Natural killer cell (primary cell): ENCODE results near the gene APRT. TPM values are rescaled to one million over a fixed set of nuclear protein-coding genes. Genes with fewer than 3 reads are reported as not detected.

ENCODE experiments used
- ATAC-seq, 3 donors: fragments of 150-1000 bp in 2 of 3; fragments of 200-7000 bp in 1 of 3; cut with Tn5 transposase; 1 replicate in 1 of 3; 2 replicates in 2 of 3; pipeline ENCODE4 v1.10.0; 2021; ENCODE audit warnings: mild to moderate bottlenecking in 2 of 3, moderate library complexity in 2 of 3
- DNase-seq, 2 donors: peaks; one replicate each; pipeline versions ENCODE4 v3.0.0 to v3.0.0-alpha.2; 2013 to 2021; ENCODE audit warnings: mixed read lengths in 1 of 2
- H3K27ac ChIP-seq: one replicate; pipeline ENCODE4 v1.5.1; 2013; ENCODE audit warnings: mild to moderate bottlenecking, low read length
- H3K27me3 ChIP-seq: one replicate; pipeline ENCODE4 v1.6.1; 2013; ENCODE audit warnings: low read length; ENCODE audit not compliant: control insufficient read depth, insufficient read depth
- H3K36me3 ChIP-seq: one replicate; pipeline ENCODE4 v1.6.1; 2013; ENCODE audit warnings: low read length; ENCODE audit not compliant: control insufficient read depth, insufficient read depth
- H3K4me1 ChIP-seq: one replicate; pipeline ENCODE4 v1.6.1; 2013; ENCODE audit warnings: low read length; ENCODE audit not compliant: control insufficient read depth, insufficient read depth
- H3K4me3 ChIP-seq: one replicate; pipeline ENCODE4 v1.5.1; 2013; ENCODE audit warnings: low read length
- H3K9me3 ChIP-seq: one replicate; pipeline ENCODE4 v1.6.1; 2013; ENCODE audit warnings: low read length; ENCODE audit not compliant: control insufficient read depth, insufficient read depth
- H3K27ac Mint-ChIP-seq, 2 donors: one replicate each; pipeline ENCODE4 v1.8.0; 2022; ENCODE audit warnings: mild to moderate bottlenecking in 2 of 2, mixed read lengths in 2 of 2, moderate library complexity in 1 of 2
- H3K27me3 Mint-ChIP-seq, 2 donors: one replicate each; pipeline ENCODE4 v1.8.0; 2022; ENCODE audit warnings: low read depth in 2 of 2, mixed read lengths in 2 of 2
- H3K36me3 Mint-ChIP-seq: one replicate; pipeline ENCODE4 v1.8.0; 2022; ENCODE audit warnings: mixed read lengths
- H3K4me1 Mint-ChIP-seq, 2 donors: one replicate each; pipeline ENCODE4 v1.8.0; 2022; ENCODE audit warnings: mixed read lengths in 2 of 2
- H3K4me3 Mint-ChIP-seq: one replicate; pipeline ENCODE4 v1.8.0; 2022; ENCODE audit warnings: mild to moderate bottlenecking, moderate library complexity, mixed read lengths
- H3K9me3 Mint-ChIP-seq, 2 donors: one replicate each; pipeline ENCODE4 v1.8.0; 2022; ENCODE audit warnings: mixed read lengths in 2 of 2
- WGBS: methylation state at CpG from one replicate; pipeline ENCODE4 v1.1.7; 2013; ENCODE audit warnings: missing lambda C conversion rate; ENCODE audit not compliant: insufficient coverage; 5-methylcytosine and 5-hydroxymethylcytosine counted together
- intact Hi-C: fragments of 100-400 bp; cut with micrococcal nuclease; formaldehyde crosslinking; loops from one replicate; pipeline ENCODE4 v1.14.2; 2022
- total RNA-seq, 4 donors: library from RNA; stranded (reverse); fragments of 120-200 nt in 1 of 4; gene quantifications; one replicate each; pipeline versions ENCODE4 v1.2.3 to v1.2.4, GENCODE V29; 2013 to 2022
- TF ChIP-seq, protein P1 (sequence below): fragments of 200-600 bp; IDR thresholded peaks from one replicate; pipeline ENCODE4 v1.8.0; 2022; ENCODE audit warnings: antibody characterized with exemption

Gene APRT
- total RNA-seq, 3 donors from 2014 or later (not counting 1 experiment from before 2014, with no cell fraction given), result 118 to 123 (median 120) TPM

DNA sequence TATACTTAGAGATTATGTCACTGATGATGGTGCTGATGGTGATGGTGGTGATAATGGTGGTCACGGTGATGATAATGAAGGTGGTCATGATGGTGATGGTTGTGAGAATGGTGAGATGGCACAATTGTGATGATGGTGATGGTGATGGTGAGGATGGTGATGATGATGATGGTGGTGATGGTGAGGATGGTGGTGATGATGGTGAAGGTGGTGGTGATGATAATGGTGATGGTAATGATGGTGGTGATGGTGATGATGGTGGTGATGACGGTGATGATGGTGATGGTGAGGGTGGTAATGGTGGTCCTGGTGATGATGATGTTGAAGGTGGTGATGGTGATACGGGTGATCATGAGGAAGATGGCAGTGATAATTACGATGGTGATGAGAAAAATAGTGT, 13.7 kb downstream of the APRT start:
- H3K36me3 Mint-ChIP-seq, result no peaks in the 10 kb centered on the region
- no peak overlapping the region for H3K27ac Mint-ChIP-seq
- Histone ChIP-seq H3K4me3 (no peak overlapping the region), H3K4me1 (peaks cover 41% of the 10 kb centered on the region), H3K36me3 (no peaks in the 10 kb centered on the region), H3K27ac (no peak overlapping the region), H3K27me3 (no peaks in the 10 kb centered on the region), H3K9me3 (no peaks in the 10 kb centered on the region)
- WGBS, result 84% methylated on average over 4 of the region's 4 CpGs
- peaks cover 3% of the 10 kb centered on the region in 2 donors for H3K4me1 Mint-ChIP-seq
- no peak overlapping the region for H3K4me3 Mint-ChIP-seq
- TF ChIP-seq, protein P1, sequence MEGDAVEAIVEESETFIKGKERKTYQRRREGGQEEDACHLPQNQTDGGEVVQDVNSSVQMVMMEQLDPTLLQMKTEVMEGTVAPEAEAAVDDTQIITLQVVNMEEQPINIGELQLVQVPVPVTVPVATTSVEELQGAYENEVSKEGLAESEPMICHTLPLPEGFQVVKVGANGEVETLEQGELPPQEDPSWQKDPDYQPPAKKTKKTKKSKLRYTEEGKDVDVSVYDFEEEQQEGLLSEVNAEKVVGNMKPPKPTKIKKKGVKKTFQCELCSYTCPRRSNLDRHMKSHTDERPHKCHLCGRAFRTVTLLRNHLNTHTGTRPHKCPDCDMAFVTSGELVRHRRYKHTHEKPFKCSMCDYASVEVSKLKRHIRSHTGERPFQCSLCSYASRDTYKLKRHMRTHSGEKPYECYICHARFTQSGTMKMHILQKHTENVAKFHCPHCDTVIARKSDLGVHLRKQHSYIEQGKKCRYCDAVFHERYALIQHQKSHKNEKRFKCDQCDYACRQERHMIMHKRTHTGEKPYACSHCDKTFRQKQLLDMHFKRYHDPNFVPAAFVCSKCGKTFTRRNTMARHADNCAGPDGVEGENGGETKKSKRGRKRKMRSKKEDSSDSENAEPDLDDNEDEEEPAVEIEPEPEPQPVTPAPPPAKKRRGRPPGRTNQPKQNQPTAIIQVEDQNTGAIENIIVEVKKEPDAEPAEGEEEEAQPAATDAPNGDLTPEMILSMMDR, result no peak
- no peaks in the 10 kb centered on the region for H3K9me3 Mint-ChIP-seq
- DNase-seq (no peak), ATAC-seq (no peak)
- intact Hi-C loops, result no loop called here
- no peaks in the 10 kb centered on the region for H3K27me3 Mint-ChIP-seq

DNA sequence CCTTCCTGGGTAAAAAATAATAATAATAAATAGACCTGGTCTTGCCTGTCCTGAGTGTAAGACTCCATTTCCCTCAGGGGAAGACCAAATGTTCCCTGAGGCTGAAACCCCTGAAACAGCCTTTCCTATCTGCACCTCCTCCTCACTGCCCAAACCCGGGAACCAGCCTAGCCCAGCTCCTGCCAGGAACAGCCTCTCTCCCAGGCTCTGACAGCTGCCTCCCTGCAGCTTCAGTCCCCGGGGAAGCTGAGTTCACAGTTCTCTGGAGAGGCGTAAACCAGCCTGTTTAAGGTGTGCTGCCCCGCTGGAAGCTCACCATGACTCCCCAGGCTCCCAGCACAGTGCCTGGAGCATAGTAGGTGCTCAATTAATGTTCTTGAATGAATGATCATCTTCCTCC, 15.4 kb downstream of the APRT start:
- ATAC-seq (no peak), DNase-seq (no peak)
- Histone ChIP-seq H3K27me3 (no peaks in the 10 kb centered on the region), H3K4me3 (no peak overlapping the region), H3K4me1 (peaks cover 46% of the 10 kb centered on the region), H3K27ac (no peak overlapping the region), H3K36me3 (no peaks in the 10 kb centered on the region), H3K9me3 (no peaks in the 10 kb centered on the region)
- Mint-ChIP-seq H3K4me1 (peaks cover 4 to 14% of the 10 kb centered on the region in 2 donors), H3K27me3 (no peaks in the 10 kb centered on the region), H3K27ac (no peak overlapping the region), H3K36me3 (no peaks in the 10 kb centered on the region), H3K9me3 (no peaks in the 10 kb centered on the region), H3K4me3 (no peak overlapping the region)
- 94% methylated on average over 4 of the region's 4 CpGs for WGBS
- TF ChIP-seq, protein P1, result no peak
- intact Hi-C loops, result no loop called here

- intact Hi-C loops, result no loop called here
- H3K36me3 Mint-ChIP-seq, result no peaks in the 10 kb centered on the region
- peaks cover 17 to 33% of the 10 kb centered on the region in 2 donors for H3K4me1 Mint-ChIP-seq
- no peaks in the 10 kb centered on the region for H3K27me3 ChIP-seq
- H3K27me3 Mint-ChIP-seq, result no peaks in the 10 kb centered on the region
- DNase-seq, result peak in 1 of 2 donors; percentile 45
- no peak overlapping the region for H3K27ac ChIP-seq
- WGBS, result 33% methylated on average over 35 of the region's 35 CpGs
- H3K4me3 ChIP-seq, result no peak overlapping the region
- no peaks in the 10 kb centered on the region for H3K9me3 Mint-ChIP-seq
- H3K4me3 Mint-ChIP-seq, result peak overlapping the region; percentile 4
- H3K9me3 ChIP-seq, result no peaks in the 10 kb centered on the region
- H3K4me1 ChIP-seq, result peaks cover 70% of the 10 kb centered on the region
- TF ChIP-seq, protein P1, result no peak
- H3K36me3 ChIP-seq, result no peaks in the 10 kb centered on the region
- no peak for ATAC-seq
- H3K27ac Mint-ChIP-seq, result no peak overlapping the region
Observed at GRCh38 chr16:88793251-88793954, 18.3 kb downstream of the APRT start.
